GM18873 (cell line): Measurements from ENCODE around the gene ZNF544.

ENCODE experiments used
- ATAC-seq: cut with Tn5 transposase; IDR thresholded peaks from one replicate; pipeline ENCODE4 v1.9.1; 2021; ENCODE audit warnings: mild to moderate bottlenecking, moderate library complexity, moderate number of reproducible peaks; ENCODE audit not compliant: unreplicated experiment, low FRiP score

Gene ZNF544

GRCh38 chr19:58228585-58229254 lies at the start of gene ZNF544:
Gene ZNF544, plus strand, starts transcription at chr19:58228914. Its CDS starts 15,110 bp downstream, at chr19:58244024.
- ATAC-seq, result peak; percentile 63

- no peak for ATAC-seq
These were observed 46.7 kb upstream of the ZNF544 start for GRCh38 chr19:58181902-58182576.

- ATAC-seq, result no peak
These were observed 46.1 kb upstream of the ZNF544 start for GRCh38 chr19:58182577-58182988.

- ATAC-seq, result peak; percentile 72
These were observed 45.5 kb upstream of the ZNF544 start, which contains the start of gene ZNF274 for GRCh38 chr19:58182989-58183816. Gene ZNF274, plus strand, starts transcription at chr19:58183061. Its CDS starts 905 bp downstream, at chr19:58183966.

- no peak for ATAC-seq
These were observed 44.9 kb upstream of the ZNF544 start for GRCh38 chr19:58183817-58184215.

GRCh38 chr19:58196901-58197616 lies 31.7 kb upstream of the ZNF544 start:
- ATAC-seq, result no peak

- ATAC-seq, result no peak
These were observed 24.8 kb upstream of the ZNF544 start for GRCh38 chr19:58203814-58204475.

GRCh38 chr19:58204566-58204965 lies 24.1 kb upstream of the ZNF544 start:
- ATAC-seq, result no peak

- no peak for ATAC-seq
These were observed 19.1 kb upstream of the ZNF544 start for GRCh38 chr19:58209577-58209976.

- no peak for ATAC-seq
These were observed 16.2 kb upstream of the ZNF544 start for GRCh38 chr19:58212336-58213074.

GRCh38 chr19:58213075-58213369 lies 15.7 kb upstream of the ZNF544 start:
- no peak for ATAC-seq

- no peak for ATAC-seq
These were observed 11.6 kb upstream of the ZNF544 start for GRCh38 chr19:58217069-58217481.

GRCh38 chr19:58217607-58218391 lies 10.9 kb upstream of the ZNF544 start:
- ATAC-seq, result no peak

GRCh38 chr19:58218899-58219298 lies 9.8 kb upstream of the ZNF544 start:
- ATAC-seq, result no peak

GRCh38 chr19:58227964-58228584 lies 640 bp upstream of the ZNF544 start:
- ATAC-seq, result no peak

GRCh38 chr19:58229255-58229639 lies 533 bp downstream of the ZNF544 start:
- ATAC-seq, result no peak

GRCh38 chr19:58237324-58237723 lies 8.6 kb downstream of the ZNF544 start:
- no peak for ATAC-seq

- no peak for ATAC-seq
These were observed 14.6 kb downstream of the ZNF544 start for GRCh38 chr19:58243351-58243750.
